OCI-M1 (cell line): ENCODE results near the gene EPC2.
"Not testable (repeated sequence)": the region's sequence is repeated elsewhere in the genome, so short reads cannot be mapped to it uniquely, and the experiment has no call there.

Experiments used
- DNase-seq: peaks from one replicate; lab custom pipeline; 2025; lab: John Stamatoyannopoulos, UW

Gene EPC2

DNA sequence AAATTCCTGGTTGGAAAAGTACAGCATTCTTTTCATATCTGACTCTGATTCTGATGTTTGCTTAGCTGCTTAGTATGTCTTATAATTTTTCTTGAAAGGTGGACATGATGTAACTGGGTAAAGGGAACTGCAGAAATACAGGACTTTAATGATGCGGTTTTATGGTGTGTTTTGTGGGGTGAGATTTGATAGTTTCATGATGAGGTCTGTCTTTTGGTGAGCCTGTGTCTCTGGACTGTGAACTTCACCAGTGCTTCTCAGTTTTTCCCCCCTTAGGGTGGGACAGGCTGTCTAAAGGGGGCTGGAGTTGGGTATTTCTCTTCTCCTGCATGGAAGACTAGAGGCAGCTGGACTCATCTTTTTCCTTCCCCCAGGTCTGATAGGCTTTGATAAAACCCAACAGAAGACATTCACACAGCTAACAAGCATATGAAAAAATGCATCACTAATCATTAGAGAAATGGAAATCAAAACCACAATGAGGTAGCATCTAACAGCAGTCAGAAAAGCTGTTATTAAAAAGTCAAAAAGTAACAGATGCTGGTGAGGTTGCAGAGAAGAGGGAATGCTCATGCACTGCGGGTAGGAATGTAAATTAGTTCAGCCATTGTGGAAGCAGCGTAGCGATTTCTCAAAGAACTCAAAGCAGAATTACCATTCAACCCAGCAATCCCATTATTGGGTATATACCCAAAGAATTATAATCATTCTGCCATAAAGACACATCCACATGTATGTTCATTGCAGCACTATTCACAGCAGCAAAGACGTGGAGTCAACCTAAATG, 77.6 kb downstream of the EPC2 start:
- DNase-seq: no peak

DNA sequence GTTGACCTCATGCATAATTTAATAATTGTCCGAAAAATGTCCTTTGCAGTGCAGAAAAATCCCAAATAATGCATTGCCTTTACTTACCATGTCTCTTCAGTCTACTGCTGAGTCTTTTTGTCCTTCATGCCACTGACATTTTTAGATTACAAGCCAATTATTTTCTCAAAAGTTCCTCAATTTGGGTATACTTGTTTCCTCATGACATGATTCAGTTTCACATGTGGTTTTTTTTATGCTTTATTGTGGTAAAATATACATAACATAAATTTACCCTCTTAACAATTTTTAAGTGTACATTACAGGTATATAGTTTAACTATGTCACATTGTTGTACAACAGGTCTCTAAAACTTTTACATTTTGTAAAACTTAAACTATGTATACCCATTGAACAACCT, 81.0 kb downstream of the EPC2 start:
- DNase-seq: peak; percentile 34

DNA sequence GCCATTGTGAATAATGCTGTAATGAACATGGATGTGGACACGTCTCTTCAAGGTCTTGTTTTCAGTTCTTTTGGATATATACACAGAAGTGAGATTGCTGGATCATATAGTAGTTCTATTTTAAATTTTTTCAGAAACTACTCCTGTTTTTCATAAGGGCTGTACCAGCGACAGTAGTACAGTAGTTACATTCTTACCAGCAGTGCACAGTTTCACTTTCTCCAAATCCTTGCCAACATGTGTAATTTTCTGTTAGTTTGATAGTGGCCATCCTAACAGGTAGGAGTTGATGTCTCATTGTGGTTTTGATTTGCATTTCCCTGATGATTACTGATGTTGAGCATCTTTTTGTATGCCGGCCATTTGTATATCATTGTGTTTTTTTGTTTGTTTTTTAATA, 81.7 kb downstream of the EPC2 start:
- no peak for DNase-seq

DNA sequence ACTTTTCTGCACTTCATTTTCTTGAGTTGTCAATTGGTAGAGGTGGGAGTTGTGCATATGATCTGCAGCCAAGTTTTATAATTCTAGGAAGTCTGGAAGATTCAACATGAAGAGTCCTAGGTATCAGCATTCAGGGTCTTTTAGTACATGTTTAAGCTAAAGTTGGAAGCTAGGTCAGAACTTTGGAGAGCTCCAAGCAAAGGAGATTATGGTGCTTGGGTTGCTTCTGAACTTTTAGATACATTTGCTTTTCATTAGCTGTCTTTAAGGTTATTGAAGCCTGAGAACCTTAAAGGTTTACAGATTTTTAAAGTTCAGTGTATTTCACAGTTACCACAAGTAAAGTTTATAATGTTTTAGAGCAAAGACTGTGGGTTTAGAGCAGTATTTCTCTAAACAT, 85.5 kb downstream of the EPC2 start:
- peak; percentile 10 for DNase-seq

DNA sequence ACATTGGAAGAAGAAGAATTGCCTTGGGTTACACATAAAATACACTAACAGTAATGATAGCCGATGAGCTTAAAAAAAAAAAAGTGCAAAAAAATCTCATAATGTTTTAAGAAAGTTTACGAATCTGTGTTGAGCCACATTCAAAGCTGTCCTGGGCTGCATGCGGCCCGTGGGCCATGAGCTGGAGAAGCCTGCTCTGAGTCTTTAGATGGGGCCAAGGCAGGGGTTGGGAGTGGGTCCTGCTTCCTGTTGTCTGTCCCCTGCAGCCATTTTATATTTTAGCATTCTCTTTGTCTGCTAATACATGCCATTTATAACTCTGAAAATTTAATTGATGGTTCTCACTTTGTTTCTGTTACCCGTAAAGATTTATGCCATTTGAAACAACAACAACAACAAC, 93.2 kb downstream of the EPC2 start:
- DNase-seq: no peak

DNA sequence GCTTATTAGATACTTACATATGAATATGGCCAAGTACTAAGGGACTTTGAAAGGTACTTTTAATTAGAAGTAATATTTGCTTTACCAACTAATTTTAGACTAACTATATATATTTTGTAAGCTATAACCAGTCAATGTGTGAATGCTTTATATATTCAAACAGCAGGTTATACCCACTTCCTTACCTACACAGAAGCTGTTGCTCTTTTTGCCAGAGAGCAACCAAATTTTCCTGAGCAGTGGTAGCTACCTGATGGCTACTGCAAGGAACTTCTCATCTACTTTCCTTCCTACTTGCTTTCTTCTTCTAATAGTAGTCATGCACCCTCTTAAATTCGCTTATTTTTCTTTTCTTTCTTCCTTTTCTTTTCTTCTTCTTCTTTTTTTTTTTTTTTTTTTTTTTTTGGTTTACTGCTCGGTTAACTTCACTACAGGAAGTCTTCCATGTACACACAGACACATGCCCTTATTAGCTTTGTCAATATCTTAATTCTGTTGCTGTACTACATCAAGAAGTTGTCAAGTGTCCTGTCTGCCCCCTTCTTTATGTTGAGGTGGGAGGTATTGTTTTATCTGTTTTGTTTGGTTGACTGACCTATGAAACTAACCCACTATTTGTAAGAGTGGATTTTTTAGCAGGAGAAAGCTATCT, 95.0 kb downstream of the EPC2 start:
- no peak for DNase-seq

DNA sequence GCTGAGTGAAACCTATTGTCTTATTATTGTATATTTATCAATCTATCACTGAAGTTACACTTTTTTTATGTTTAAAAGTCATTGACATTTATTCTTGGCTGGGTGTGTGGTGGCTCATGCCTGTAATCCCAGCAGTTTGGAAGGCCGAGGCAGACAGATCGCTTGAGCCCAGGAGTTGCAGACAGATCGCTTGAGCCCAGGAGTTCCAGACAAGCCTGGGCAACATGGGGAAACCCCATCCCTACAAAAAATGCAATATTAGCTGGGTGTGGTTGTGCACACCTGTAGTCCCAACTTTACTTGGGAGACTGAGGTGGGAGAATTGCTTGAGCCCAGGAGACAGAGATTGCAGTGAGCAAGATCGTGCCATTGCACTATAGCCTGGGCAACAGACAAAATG, 97.8 kb downstream of the EPC2 start:
- DNase-seq: no peak

DNA sequence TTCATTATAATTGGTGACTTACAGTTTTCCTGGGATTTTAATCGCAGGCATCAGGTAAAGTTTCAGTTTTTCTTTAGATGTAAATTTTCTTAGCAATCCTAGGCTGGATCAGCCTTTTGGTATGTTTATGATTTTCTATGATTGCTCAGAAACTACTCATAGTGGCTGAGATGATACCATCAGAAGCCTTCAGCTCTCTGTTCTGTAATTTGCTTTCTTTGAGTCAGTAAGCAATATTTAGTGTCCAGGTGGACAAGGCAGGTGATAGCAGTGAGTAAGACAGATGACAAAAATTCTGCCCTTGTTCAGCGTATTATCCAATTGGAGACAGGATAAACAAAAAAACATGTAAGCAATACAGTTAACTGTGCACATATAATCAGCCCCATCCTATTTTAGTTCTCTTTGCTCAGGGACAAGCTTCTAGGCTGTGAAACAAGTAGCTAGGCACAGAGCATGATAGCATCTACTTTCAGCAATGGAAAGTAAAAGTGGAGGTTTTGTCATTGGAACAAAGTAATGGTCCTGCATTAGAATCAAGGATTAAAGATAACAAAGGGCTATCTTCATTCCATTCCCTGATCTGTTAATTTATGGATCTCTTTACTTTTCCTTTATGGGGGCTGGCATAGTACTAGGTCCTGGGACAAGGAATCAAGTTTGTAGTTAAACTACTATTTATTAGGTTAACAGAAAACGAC, 100.8 kb downstream of the EPC2 start:
- no peak for DNase-seq

DNA sequence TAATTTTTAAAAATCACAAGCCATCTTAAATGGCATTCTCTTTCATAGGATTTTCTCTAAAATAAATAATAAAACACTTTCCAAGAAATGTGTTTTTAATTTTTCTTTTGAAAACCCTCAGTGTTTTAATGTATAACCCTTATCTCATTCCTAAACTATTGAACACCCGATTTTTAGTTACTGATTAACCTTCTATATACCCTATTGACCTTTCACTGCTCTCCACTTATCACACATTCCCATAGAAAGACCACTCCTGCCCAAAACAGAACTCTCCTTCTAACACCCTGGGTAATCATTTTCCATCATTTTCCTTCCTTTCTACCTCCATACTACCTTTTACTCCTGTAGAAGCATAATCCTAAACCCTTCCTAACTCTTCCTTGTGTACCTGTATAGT, 102.4 kb downstream of the EPC2 start:
- DNase-seq: no peak

DNA sequence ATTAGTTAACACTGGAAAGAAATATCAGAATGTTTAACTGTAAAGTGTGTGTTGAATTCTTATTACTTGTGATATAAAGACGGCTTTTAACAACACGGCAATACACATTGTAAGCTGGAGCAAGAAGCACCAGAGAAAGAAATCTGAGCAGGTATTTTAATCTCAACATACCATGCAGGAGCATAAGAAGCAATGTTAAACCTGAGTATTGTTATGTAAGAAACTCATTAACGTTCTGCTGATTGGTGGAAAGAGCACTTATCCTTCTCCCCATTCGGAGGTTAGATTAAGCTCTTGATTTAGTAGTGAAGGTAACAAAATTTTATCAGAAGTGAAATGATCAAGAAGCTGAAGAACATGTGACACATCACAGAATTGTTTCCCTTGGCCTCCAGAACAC, 107.4 kb downstream of the EPC2 start:
- DNase-seq: no peak

DNA sequence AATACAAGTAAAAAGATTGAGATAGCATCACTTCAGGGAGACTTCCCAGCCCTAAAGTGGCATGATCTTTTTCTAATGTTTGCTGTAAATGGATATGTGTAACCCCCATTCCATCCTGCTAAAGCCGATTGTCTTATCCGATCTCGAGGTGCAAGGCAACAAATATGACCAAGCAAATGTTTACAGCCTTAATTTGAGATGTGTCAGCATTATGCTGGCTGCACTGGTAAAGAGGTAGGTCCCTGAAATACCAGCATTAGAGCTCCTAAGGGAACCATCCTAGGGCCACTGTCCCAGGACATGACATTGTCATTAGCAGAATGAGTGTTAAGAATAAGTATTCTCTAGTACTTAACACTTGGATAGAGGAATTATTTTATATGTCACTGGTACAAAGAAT, 108.4 kb downstream of the EPC2 start:
- no peak for DNase-seq

DNA sequence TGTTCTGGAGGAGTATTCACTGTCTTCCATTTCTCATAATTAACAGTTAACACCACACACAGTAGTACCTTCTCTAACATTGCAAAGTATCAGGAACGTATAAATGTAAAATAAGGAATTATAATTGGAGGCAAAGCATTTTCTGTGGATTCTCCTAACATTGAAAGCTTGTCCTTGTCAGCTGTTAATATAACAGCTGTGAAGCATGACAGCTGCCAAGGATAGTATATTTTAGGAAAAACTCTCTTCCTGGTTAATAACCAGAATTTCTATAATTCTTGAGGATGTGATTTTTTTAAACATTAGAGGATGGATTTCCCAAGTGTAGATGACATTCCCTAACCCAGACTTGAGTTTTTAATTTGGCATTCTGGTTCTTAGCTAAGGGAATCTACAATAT, 110.3 kb downstream of the EPC2 start:
- DNase-seq: no peak

DNA sequence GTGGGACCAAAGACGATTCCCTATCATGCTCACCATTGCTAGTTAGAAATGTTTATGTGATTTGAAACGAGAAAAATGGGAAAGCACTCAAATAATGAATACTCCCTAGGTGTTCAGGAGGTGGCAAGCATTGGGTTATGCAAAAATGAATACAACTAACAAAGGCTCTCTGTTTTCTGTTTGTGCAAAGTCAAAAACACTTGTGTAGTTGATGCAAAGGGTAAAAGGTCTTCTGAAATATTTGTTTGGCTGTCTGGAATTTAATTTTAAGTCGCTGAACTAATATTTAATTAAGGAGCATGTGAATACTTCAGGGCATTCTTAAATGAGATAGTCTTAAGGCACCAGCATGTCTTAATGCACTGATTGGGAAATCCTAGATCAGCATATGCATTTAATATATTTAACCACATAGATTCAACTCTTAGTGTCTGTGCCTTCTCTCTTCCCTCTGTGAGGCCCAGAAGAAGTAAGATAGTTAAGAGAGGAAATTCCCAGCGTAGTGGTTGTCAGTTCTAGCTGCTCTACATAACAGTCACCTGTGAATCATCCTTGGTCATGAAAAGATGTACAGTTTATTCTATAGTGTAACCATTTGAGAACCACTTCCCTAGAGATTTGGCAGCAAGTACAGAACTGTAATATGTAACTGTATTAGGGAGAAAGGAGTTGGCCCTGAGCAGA, 111.9 kb downstream of the EPC2 start:
- no peak for DNase-seq

DNA sequence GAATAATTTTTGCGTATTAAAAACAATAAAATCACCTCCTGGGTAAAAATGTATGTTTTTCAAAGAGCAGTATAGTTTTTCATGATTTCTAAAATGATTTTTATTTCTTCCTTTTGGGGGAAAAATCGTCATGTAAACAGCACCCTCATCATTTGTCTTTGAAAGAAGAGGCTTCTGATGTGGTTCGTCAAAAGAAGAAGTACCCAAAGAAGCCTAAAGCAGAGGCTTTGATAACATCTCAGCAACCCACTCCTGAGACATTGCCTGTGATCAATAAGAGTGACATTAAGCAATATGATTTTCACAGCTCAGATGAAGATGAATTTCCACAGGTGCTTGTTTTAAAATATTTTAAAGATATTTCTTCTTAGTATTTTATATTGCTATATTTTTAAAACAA, 120.3 kb downstream of the EPC2 start:
- DNase-seq: peak; percentile 33

DNA sequence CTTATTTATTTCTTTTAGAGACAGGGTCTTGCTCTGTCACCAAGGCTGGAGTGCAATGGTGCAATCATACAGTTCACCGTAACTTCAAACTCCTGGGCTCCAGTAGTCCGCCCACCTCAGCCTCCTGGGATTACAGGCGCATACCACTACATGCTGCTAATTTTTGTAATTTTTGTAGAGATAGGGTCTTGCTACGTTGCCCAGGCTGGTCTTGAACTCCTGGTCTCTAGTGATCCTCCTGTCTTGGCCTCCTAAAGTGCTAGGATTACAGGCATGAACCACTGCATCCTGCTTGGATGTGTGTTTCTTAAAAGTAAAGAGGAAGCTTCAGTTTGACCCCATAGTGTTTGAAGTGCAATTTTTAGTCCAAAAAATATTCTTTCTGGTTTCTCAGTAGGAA, 125.5 kb downstream of the EPC2 start:
- DNase-seq: no peak

DNA sequence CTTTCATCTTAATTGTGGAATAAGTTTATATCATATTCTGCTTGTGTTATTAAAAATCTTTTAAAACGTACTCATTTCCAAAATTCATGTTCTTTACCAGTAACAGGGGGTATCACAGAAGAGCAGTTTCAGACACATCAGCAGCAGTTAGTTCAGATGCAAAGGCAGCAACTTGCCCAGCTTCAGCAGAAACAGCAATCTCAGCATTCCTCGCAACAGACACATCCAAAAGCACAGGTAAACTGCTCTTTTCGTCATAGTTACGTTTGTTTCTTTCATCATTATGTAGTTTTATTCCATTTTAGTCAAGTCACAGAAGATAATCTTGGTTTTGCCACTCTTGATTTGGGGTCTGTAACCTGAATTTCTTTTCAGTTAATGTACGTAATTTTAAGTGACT, 137.0 kb downstream of the EPC2 start:
- DNase-seq: no peak

DNA sequence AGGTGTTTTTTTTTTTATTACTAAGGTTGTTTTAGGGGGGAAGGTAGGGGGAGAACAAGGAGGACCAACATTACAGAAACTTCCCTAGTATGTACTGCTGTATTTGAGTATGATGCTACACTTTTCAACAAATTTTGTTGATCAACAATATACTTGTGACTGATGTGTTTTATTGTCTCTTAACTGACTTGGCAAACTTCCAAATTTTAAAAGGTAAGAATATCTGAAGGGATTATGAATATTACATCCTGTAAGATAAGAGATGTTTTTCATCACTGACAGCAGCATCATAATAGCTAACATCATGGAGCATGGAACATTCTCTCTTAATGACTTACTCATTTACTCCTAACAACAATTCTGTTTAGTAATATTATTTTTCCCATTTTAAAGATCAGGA, 144.5 kb downstream of the EPC2 start:
- no peak for DNase-seq

DNA sequence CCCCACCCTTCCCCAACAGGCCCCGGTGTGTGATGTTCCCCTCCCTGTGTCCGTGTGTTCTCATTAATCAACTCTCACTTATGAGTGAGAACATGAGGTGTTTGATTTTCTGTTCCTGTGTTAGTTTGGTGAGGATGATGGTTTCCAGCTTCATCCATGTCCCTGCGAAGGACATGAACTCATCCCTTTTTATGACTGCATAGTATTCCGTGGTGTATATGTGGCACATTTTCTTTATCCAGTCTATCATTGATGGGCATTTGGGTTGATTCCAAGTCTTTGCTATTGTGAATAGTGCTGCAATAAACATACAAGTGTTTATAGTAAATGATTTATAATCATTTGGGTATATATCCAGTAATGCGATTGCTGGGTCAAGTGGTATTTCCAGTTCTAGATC, 145.6 kb downstream of the EPC2 start:
- not testable (repeated sequence) for DNase-seq

DNA sequence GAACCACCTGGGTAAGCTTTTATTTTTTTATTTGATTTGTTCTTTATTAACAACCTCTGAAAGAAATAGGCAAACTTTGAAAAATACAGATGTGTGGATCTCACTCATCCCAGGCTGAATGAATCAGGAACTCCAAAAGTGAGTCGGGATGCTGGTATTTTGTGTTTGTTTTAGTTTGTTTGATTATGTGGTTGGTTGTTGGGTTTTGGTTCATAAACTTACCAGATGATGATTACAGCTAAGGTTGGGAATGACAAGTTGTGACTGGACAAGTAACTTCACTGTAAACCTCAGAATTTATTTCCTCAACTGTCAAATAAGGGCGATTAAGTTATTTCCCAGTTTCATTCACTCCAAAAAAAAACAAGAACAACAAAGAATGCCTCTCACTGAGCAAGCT, 150.0 kb downstream of the EPC2 start:
- DNase-seq: no peak

DNA sequence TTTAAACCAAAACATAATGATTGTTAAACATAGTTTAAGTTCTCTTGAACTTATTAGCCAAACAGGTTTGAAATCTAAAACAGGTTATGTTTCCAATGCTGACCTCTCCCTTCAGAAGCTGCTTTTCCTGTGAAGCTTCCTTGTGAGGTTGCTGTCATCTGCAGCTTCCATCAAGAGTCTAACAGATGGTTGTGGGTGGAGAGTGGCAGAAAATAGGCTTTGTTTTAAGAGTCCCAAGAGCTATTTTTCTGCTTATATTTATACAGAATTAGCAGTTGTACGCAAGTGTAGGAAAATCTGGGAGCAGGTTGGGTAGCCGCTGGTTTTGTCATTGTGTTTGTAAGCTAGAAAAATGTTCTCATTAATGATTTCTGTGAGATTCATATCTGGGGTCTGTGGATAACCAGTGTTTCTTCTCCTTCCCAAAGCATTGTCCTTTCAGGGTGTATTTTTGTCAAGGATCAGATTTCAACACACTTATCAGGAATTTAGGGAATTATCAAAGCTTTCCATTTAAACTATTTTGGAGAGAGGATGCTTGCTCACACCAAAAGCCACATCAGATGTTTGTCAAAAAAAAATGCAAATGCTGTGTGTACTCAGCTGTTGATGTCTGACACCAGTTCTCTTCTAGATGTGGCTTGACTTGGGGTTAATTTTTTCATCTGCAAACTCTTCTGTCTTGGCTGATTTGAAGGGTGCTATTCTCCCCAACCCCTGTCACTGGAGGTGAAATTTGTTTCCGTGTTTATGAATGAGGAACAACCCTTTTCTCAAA, 152.4 kb downstream of the EPC2 start:
- DNase-seq: no peak

DNA sequence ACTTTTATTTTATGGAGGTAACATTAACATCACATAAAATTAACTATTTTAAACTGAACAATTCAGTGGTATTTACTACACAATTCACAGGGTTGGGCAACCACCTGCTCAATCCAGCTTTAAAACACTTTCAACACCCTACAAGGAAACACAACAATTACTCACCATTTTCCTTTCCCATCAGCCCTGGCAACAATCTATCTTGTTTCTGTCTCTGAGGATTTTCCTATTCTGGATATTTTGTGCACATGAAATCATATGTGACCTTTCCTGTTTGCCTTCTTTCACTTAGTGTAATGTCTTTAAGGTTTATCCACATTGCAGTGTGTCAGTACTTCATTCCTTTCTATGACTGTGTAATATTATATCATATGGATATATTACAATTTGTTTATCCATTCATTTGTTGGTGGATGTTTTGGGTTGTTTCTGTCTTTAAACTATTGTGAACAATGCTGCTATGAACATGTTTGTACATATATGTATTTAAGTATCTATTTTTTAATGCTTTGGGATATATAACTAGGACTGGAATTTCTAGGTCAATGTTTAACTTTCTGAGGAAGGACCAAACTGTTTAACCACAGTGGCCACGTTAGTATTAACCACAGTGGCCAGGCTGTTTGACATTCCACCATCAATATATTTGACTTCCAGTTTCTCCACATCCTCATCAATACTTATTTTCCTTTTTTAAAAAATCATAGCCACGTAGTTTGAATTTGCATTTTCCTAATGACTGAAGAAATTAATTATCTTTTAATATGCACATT, 158.1 kb downstream of the EPC2 start:
- DNase-seq: no peak
